Suprapubic skin (tissue), 4 donors: ENCODE data around the gene NUP155.

Experiments used
- CTCF ChIP-seq, 2 donors: fragments of 200-600 bp in 1 of 2; fragments of 450-650 bp in 1 of 2; sonication (generic) in 1 of 2; IDR thresholded peaks; one replicate each; pipeline ENCODE4 v1.5.1; 2016 to 2019; ENCODE audit warnings: antibody characterized with exemption in 2 of 2, mild to moderate bottlenecking in 1 of 2, moderate library complexity in 1 of 2
- POLR2A ChIP-seq, 2 donors: fragments of 450-650 bp; IDR thresholded peaks; one replicate each; pipeline ENCODE4 v1.6.1; 2017; ENCODE audit warnings: antibody characterized with exemption in 2 of 2, mild to moderate bottlenecking in 2 of 2, moderate library complexity in 2 of 2
- POLR2AphosphoS5 ChIP-seq, 3 donors: sonication (generic); formaldehyde crosslinking; IDR thresholded peaks; one replicate each; pipeline ENCODE4 v1.6.1; 2017; ENCODE audit warnings: antibody characterized with exemption in 3 of 3

DNA sequence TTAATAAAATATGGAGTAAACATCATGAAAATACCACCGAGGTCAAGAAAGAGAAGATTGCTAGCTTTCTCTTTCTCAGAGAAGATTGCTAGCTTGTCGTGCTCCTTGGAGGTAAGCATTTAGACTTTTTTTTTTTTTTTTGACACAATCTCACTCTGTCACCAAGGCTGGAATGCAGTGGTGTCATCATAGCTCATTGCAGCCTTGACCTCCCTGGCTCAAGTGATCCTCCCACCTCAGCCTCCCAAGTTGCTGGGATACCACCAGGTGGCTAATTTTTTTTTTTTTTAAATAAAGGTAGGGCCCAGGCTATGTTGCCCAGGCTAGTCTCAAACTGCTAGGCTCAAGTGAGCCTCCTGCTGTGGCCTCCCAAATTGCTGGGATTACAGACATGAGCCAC, 95.4 kb downstream of the NUP155 start:
- TF ChIP-seq CTCF (IDR thresholded peaks at IDR 0.05) (no peak), POLR2A (IDR thresholded peaks at IDR 0.05) (no peak), POLR2AphosphoS5 (IDR thresholded peaks at IDR 0.05) (no peak)
